Measurements from ENCODE around the gene PACSIN1.

Gene PACSIN1

GRCh38 chr6:34514593-34515472 lies 49.0 kb downstream of the PACSIN1 start:
- no peak for DNase-seq (ENCODE audit: low spot score)

- no peak for DNase-seq (ENCODE audit: low spot score)
These were observed 49.9 kb downstream of the PACSIN1 start for GRCh38 chr6:34515473-34516387.

GRCh38 chr6:34516391-34517324 lies 50.8 kb downstream of the PACSIN1 start:
- DNase-seq (ENCODE audit: low spot score): no peak

- DNase-seq (ENCODE audit: low spot score): no peak
These were observed 51.6 kb downstream of the PACSIN1 start for GRCh38 chr6:34517461-34517881.

GRCh38 chr6:34517966-34518365 lies 52.1 kb downstream of the PACSIN1 start:
- no peak for DNase-seq (ENCODE audit: low spot score)

- DNase-seq (ENCODE audit: low spot score): no peak
These were observed 52.9 kb downstream of the PACSIN1 start for GRCh38 chr6:34518669-34519365.

- DNase-seq (ENCODE audit: low spot score): no peak
These were observed 54.2 kb downstream of the PACSIN1 start for GRCh38 chr6:34519971-34520644.

- DNase-seq (ENCODE audit: low spot score): no peak
These were observed 55.0 kb downstream of the PACSIN1 start for GRCh38 chr6:34520645-34521462.

GRCh38 chr6:34521463-34522285 lies 55.8 kb downstream of the PACSIN1 start:
- no peak for DNase-seq (ENCODE audit: low spot score)

GRCh38 chr6:34522761-34523160 lies 56.9 kb downstream of the PACSIN1 start:
- no peak for DNase-seq (ENCODE audit: low spot score)

GRCh38 chr6:34523441-34524206 lies 57.7 kb downstream of the PACSIN1 start:
- no peak for DNase-seq (ENCODE audit: low spot score)

- no peak for DNase-seq (ENCODE audit: low spot score)
These were observed 58.6 kb downstream of the PACSIN1 start for GRCh38 chr6:34524499-34524898.

- DNase-seq (ENCODE audit: low spot score): no peak
These were observed 59.1 kb downstream of the PACSIN1 start for GRCh38 chr6:34524971-34525370.

GRCh38 chr6:34525431-34526175 lies 59.7 kb downstream of the PACSIN1 start:
- DNase-seq (ENCODE audit: low spot score): no peak

GRCh38 chr6:34526241-34526972 lies 60.5 kb downstream of the PACSIN1 start:
- no peak for DNase-seq (ENCODE audit: low spot score)

- DNase-seq (ENCODE audit: low spot score): peak; percentile 95
These were observed 61.3 kb downstream of the PACSIN1 start for GRCh38 chr6:34526992-34527728.

Measured in CD4-positive, alpha-beta T cell treated with Interleukin-6 at 100 ng/mL for 8 hours (primary cell).